HAP-1 (cell line): ENCODE data around the gene PTCD1.

ENCODE experiments used
- DNase-seq, 2 experiments: peaks; one replicate each; pipeline ENCODE4 v3.0.0-alpha.2; 2016 to 2020; ENCODE audit warnings: low spot score in 2 of 2
- H3K27me3 ChIP-seq: fragments of 250-450 bp; sonication (Bioruptor Pico); 2 replicates; pipeline ENCODE4 v1.5.1; 2020; ENCODE audit warnings: low read depth, mild to moderate bottlenecking, moderate library complexity
- H3K36me3 ChIP-seq: fragments of 250-450 bp; sonication (Bioruptor Pico); replicated peaks from 2 replicates; pipeline ENCODE4 v1.5.1; 2020; ENCODE audit warnings: mild to moderate bottlenecking
- H3K4me1 ChIP-seq: fragments of 250-450 bp; sonication (Bioruptor Pico); 2 replicates; pipeline ENCODE4 v1.5.1; 2020; ENCODE audit warnings: mild to moderate bottlenecking
- H3K4me3 ChIP-seq: fragments of 250-450 bp; sonication (Bioruptor Pico); 2 replicates; pipeline ENCODE4 v1.5.1; 2020; ENCODE audit warnings: mild to moderate bottlenecking, moderate library complexity
- H3K9me3 ChIP-seq: fragments of 250-450 bp; sonication (Bioruptor Pico); 2 replicates; pipeline ENCODE4 v1.5.1; 2020; ENCODE audit warnings: mild to moderate bottlenecking, moderate library complexity
- in situ Hi-C: fragments of 300-500 bp; cut with MboI; formaldehyde crosslinking; loops from 3 replicates; pipeline ENCODE4 v1.14.3; 2020; ENCODE audit warnings: low sequenced_read_pairs, inconsistent platforms, mixed read lengths

Gene PTCD1

GRCh38 chr7:99438573-99439480 is at the start of gene PTCD1, which contains the start of gene CPSF4:
Gene PTCD1, minus strand, starts transcription at chr7:99438798. Its CDS starts 3,556 bp downstream, at chr7:99435242.
Gene CPSF4, plus strand, starts transcription at chr7:99438943. Its CDS starts 140 bp downstream, at chr7:99439083.
- H3K27me3 ChIP-seq: no peaks in the 10 kb centered on the region
- peaks cover 37% of the 10 kb centered on the region for H3K36me3 ChIP-seq
- no peaks in the 10 kb centered on the region for H3K9me3 ChIP-seq
- peak; percentile 90 to 96 for DNase-seq
- H3K4me1 ChIP-seq: peaks cover 6% of the 10 kb centered on the region
- in situ Hi-C loops: no loop called here
- peak within 1 kb of the TSS; percentile 89 for H3K4me3 ChIP-seq

DNA sequence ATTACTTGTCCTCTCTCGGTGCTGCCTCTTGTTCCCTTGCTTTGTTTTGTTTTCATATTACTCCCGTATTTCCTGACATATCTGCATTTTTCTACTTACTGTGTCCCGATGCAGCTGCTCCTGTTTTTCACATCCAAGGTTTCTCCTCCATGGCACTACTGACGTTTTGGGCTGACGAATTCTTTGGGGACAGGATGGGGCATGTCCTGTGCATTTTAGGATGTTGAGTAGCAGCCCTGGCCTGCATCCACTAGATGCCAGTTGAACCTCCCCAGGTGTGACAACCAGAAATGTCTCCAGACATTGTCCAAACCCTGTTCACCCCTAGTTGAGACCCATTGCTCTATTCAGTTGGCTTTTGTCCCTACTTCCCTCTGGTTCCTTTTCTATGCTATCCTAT is 46.5 kb upstream of the PTCD1 start:
- Histone ChIP-seq H3K36me3 (peaks cover 27% of the 10 kb centered on the region), H3K4me1 (no peaks in the 10 kb centered on the region), H3K4me3 (no peak overlapping the region), H3K9me3 (no peaks in the 10 kb centered on the region), H3K27me3 (no peaks in the 10 kb centered on the region)
- in situ Hi-C loops: no loop called here
- no peak for DNase-seq

- no peak for DNase-seq
- H3K9me3 ChIP-seq: no peaks in the 10 kb centered on the region
- no peaks in the 10 kb centered on the region for H3K27me3 ChIP-seq
- H3K4me3 ChIP-seq: no peak overlapping the region
- peaks cover 4% of the 10 kb centered on the region; the same call in 1 of the 2 replicates for H3K4me1 ChIP-seq
- in situ Hi-C loops: no loop called here
- H3K36me3 ChIP-seq: peaks cover 42% of the 10 kb centered on the region
Observed at GRCh38 chr7:99478464-99479440, 40.2 kb upstream of the PTCD1 start.

GRCh38 chr7:99476107-99476506 is 37.5 kb upstream of the PTCD1 start:
- Histone ChIP-seq H3K4me1 (peaks cover 6% of the 10 kb centered on the region; the same call in 1 of the 2 replicates), H3K36me3 (peaks cover 31% of the 10 kb centered on the region), H3K9me3 (no peaks in the 10 kb centered on the region), H3K4me3 (no peak overlapping the region), H3K27me3 (no peaks in the 10 kb centered on the region)
- in situ Hi-C loops: no loop called here
- DNase-seq: no peak

DNA sequence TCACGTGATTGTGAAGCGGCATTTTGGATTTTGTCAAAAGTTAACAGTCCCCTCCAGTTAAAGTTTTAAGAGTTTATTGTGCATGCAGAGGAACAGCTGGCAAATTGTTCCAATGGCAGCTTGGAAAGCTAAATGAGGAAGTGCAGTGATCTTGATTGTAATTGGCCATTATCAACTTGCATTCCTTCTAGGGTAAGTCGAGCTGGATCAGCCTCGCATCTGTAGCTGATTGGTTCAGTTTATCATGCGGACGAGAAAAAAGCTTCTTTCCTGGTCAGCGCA is 34.7 kb upstream of the PTCD1 start:
- DNase-seq: peak in 1 of 2 experiments; percentile 23
- Histone ChIP-seq H3K27me3 (no peaks in the 10 kb centered on the region), H3K36me3 (peaks cover 12% of the 10 kb centered on the region), H3K4me1 (peaks cover 6% of the 10 kb centered on the region; the same call in 1 of the 2 replicates), H3K4me3 (peak overlapping the region; percentile 87), H3K9me3 (no peaks in the 10 kb centered on the region)
- in situ Hi-C loops: no loop called here

GRCh38 chr7:99472561-99473314 is 34.1 kb upstream of the PTCD1 start, which contains the start of gene ZNF789:
Gene ZNF789, plus strand, starts transcription at chr7:99472890. Its CDS starts 3,567 bp downstream, at chr7:99476457.
- peaks cover 6% of the 10 kb centered on the region; the same call in 1 of the 2 replicates for H3K4me1 ChIP-seq
- H3K27me3 ChIP-seq: no peaks in the 10 kb centered on the region
- in situ Hi-C loops: no loop called here
- H3K9me3 ChIP-seq: no peaks in the 10 kb centered on the region
- H3K4me3 ChIP-seq: peak within 1 kb of the TSS; percentile 87
- DNase-seq: peak; percentile 96 to 99
- peaks cover 7% of the 10 kb centered on the region for H3K36me3 ChIP-seq

DNA sequence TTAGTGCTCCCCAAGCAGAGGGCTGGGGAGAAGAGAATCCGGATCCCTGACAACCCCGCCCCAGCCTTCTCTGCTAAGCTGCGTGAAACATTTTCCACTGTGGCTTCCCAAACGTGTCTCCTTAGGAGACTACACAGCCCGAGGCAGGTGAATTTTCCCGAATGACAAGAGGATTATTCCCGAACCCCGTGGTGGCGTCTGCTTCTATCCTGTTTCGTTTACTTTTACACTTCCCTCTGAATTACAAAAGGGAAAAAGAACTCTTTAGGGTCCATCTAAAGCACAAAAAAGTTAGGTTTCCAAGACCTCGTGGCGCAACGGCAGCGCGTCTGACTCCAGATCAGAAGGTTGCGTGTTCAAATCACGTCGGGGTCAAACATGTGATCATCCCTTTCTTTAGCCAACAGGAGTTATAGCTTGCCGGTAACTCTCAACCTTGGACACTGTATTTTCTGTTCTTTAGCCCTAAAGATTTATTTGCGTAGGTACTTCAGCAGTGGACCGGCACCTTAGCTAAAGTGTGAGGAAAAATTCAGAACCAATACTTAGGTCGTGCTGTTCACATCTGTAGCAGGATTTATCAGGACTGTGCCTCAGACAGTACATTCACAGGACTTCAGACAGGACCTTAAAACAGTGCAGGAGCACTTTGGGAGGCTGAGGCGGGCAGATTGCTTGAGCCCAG is 30.9 kb upstream of the PTCD1 start:
- peaks cover 4% of the 10 kb centered on the region for H3K36me3 ChIP-seq
- no peak overlapping the region for H3K4me3 ChIP-seq
- H3K27me3 ChIP-seq: no peaks in the 10 kb centered on the region
- H3K9me3 ChIP-seq: no peaks in the 10 kb centered on the region
- no peak for DNase-seq
- in situ Hi-C loops: no loop called here
- peaks cover 10% of the 10 kb centered on the region for H3K4me1 ChIP-seq

DNA sequence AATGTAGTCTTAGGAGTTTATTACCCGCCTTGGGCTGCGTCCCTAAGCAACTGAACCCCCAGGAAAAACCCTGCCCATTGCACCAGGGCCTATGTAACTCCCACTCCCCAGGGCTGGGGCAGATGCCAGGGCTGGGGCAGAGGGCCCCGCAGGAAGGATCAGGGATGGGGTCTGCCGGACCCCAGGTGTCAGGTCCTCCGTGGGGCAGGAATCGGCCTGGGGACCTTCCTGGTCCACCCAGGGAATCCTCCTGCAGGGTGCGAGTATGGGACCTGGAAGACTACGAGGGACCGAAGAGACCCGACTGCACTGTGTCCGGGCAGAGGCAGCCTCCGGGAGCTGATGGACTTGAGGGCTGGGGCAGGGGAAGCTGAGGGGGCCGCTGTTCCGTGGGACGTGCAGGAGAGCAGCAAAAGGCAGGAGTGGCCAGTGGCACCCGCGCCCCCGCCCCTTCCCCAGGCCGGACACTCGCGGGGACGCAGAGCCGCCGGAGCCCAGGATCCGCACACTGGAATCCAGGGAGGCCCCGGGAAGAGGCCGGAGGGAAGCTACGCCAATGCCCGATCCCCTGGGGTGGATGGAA is 29.8 kb upstream of the PTCD1 start:
- Histone ChIP-seq H3K4me3 (no peak overlapping the region), H3K4me1 (peaks cover 3% of the 10 kb centered on the region), H3K9me3 (no peaks in the 10 kb centered on the region), H3K27me3 (no peaks in the 10 kb centered on the region), H3K36me3 (peaks cover 15% of the 10 kb centered on the region)
- DNase-seq: no peak
- in situ Hi-C loops: no loop called here

DNA sequence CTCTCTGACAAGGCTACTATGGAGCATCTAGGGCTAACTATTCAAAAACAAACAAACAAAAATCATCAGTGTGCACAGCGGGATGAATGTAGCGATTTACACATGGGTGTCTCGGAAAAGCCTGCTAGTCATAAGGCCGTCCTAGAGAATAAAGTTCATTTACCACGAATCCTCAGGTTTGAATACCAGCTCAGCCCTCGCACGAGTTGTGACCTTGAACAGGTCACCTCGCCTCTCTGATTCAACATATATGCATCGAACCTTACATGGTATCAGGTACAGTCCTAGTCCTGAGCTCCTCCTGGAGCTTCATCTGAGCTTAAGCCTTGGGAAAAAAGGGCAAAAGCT is 26.8 kb upstream of the PTCD1 start:
- H3K27me3 ChIP-seq: no peaks in the 10 kb centered on the region
- H3K4me3 ChIP-seq: peak overlapping the region; percentile 97
- in situ Hi-C loops: no loop called here
- H3K36me3 ChIP-seq: peaks cover 37% of the 10 kb centered on the region
- no peak for DNase-seq
- peaks cover 3% of the 10 kb centered on the region for H3K4me1 ChIP-seq
- H3K9me3 ChIP-seq: no peaks in the 10 kb centered on the region

GRCh38 chr7:99461221-99461620 is 22.6 kb upstream of the PTCD1 start:
- H3K9me3 ChIP-seq: no peaks in the 10 kb centered on the region
- H3K4me1 ChIP-seq: peaks cover 1% of the 10 kb centered on the region
- no peaks in the 10 kb centered on the region for H3K27me3 ChIP-seq
- no peak overlapping the region for H3K4me3 ChIP-seq
- no peak for DNase-seq
- in situ Hi-C loops: no loop called here
- H3K36me3 ChIP-seq: peaks cover 79% of the 10 kb centered on the region

- Histone ChIP-seq H3K9me3 (no peaks in the 10 kb centered on the region), H3K4me1 (no peaks in the 10 kb centered on the region), H3K4me3 (no peak overlapping the region), H3K36me3 (peaks cover 82% of the 10 kb centered on the region), H3K27me3 (no peaks in the 10 kb centered on the region)
- in situ Hi-C loops: no loop called here
- DNase-seq: no peak
Observed at GRCh38 chr7:99460651-99461050, 22.1 kb upstream of the PTCD1 start.

DNA sequence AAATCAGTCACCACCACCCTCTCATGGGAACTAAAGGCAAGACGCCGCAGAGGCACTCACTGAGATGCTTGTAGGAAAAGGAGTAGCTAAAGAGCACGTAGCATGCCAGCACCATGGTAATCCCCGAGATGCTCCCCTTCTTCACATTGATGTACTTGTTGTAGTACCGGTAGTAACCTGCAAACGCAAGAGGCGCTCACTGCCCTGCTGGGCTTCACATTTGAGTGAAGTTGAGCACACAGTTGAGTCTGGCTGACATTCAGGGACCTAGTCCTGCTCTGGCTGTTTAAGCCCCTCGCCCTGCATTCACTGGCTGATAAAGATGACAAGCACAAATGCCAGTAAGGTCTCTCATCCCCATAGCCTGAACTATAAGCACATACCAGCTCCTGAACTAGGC is 20.5 kb upstream of the PTCD1 start:
- Histone ChIP-seq H3K36me3 (peaks cover 89% of the 10 kb centered on the region), H3K9me3 (no peaks in the 10 kb centered on the region), H3K4me1 (no peaks in the 10 kb centered on the region), H3K27me3 (no peaks in the 10 kb centered on the region), H3K4me3 (no peak overlapping the region)
- in situ Hi-C loops: no loop called here
- DNase-seq: peak; percentile 27 to 57
